Ishikawa (cell line): Measurements from ENCODE around the gene CHPT1.

ENCODE experiments used
- CEBPB ChIP-seq: IDR thresholded peaks from 2 replicates; pipeline ENCODE4 v1.6.1; 2012
- CREB1 ChIP-seq: IDR thresholded peaks from 2 replicates; pipeline ENCODE4 v1.6.1; 2012; ENCODE audit warnings: low read depth
- EGR1 ChIP-seq: IDR thresholded peaks from 2 replicates; pipeline ENCODE4 v1.6.1; 2012
- EP300 ChIP-seq: IDR thresholded peaks from 2 replicates; pipeline ENCODE4 v1.6.1; 2012; ENCODE audit warnings: borderline replicate concordance
- FOXM1 ChIP-seq: IDR thresholded peaks from 2 replicates; pipeline ENCODE4 v1.6.1; 2012; ENCODE audit warnings: low read depth, borderline replicate concordance
- NFIC ChIP-seq: IDR thresholded peaks from 2 replicates; pipeline ENCODE4 v1.6.1; 2012
- RAD21 ChIP-seq: IDR thresholded peaks from 2 replicates; pipeline ENCODE4 v1.6.1; 2012; ENCODE audit warnings: low read depth
- REST ChIP-seq: IDR thresholded peaks from 2 replicates; pipeline ENCODE4 v1.6.1; 2012; ENCODE audit warnings: low read depth, mild to moderate bottlenecking
- TAF1 ChIP-seq: IDR thresholded peaks from 2 replicates; pipeline ENCODE4 v1.6.1; 2012; ENCODE audit warnings: low read depth, mild to moderate bottlenecking
- TCF12 ChIP-seq: IDR thresholded peaks from 2 replicates; pipeline ENCODE4 v1.6.1; 2012; ENCODE audit warnings: low read depth
- TEAD4 ChIP-seq: IDR thresholded peaks from 2 replicates; pipeline ENCODE4 v1.6.1; 2012
- USF1 ChIP-seq: IDR thresholded peaks from 2 replicates; pipeline ENCODE4 v1.6.1; 2012
- YY1 ChIP-seq: IDR thresholded peaks from 2 replicates; pipeline ENCODE4 v1.6.1; 2012; ENCODE audit warnings: low read depth
- ZBTB7A ChIP-seq: IDR thresholded peaks from 2 replicates; pipeline ENCODE4 v1.6.1; 2012; ENCODE audit warnings: low read depth
- TF ChIP-seq, protein P1 (sequence below): IDR thresholded peaks from 2 replicates; pipeline ENCODE4 v1.6.1; 2012

Gene CHPT1

GRCh38 chr12:101710288-101710687 is 12.8 kb downstream of the CHPT1 start:
- TF ChIP-seq TCF12 (no peak), TAF1 (no peak), YY1 (no peak), CEBPB (no peak), CREB1 (no peak), RAD21 (no peak)

- no peak for TF ChIP-seq CREB1
- TF ChIP-seq REST: no peak
- TF ChIP-seq RAD21: no peak
- TF ChIP-seq TAF1: no peak
- no peak for TF ChIP-seq USF1
- TF ChIP-seq TEAD4: no peak
- TF ChIP-seq, protein P1, sequence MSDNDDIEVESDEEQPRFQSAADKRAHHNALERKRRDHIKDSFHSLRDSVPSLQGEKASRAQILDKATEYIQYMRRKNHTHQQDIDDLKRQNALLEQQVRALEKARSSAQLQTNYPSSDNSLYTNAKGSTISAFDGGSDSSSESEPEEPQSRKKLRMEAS: no peak
These were observed 15.7 kb downstream of the CHPT1 start for GRCh38 chr12:101713059-101713682.

- TF ChIP-seq REST: no peak
- TF ChIP-seq, protein P1: no peak
- TF ChIP-seq TCF12: no peak
- TF ChIP-seq CREB1: no peak
- no peak for TF ChIP-seq USF1
- no peak for TF ChIP-seq TAF1
- TF ChIP-seq EP300: no peak
- TF ChIP-seq YY1: no peak
- TF ChIP-seq NFIC: no peak
- no peak for TF ChIP-seq CEBPB
- no peak for TF ChIP-seq TEAD4
- no peak for TF ChIP-seq RAD21
- TF ChIP-seq EGR1: no peak
- no peak for TF ChIP-seq ZBTB7A
- TF ChIP-seq FOXM1: no peak
These were observed 16.5 kb downstream of the CHPT1 start for GRCh38 chr12:101713930-101714329.

- TF ChIP-seq CEBPB: no peak
- TF ChIP-seq ZBTB7A: no peak
- no peak for TF ChIP-seq REST
- no peak for TF ChIP-seq TAF1
- no peak for TF ChIP-seq EGR1
- TF ChIP-seq YY1: no peak
- TF ChIP-seq EP300: no peak
- TF ChIP-seq TEAD4: no peak
- TF ChIP-seq TCF12: no peak
These were observed 17.5 kb downstream of the CHPT1 start for GRCh38 chr12:101714877-101715444.

DNA sequence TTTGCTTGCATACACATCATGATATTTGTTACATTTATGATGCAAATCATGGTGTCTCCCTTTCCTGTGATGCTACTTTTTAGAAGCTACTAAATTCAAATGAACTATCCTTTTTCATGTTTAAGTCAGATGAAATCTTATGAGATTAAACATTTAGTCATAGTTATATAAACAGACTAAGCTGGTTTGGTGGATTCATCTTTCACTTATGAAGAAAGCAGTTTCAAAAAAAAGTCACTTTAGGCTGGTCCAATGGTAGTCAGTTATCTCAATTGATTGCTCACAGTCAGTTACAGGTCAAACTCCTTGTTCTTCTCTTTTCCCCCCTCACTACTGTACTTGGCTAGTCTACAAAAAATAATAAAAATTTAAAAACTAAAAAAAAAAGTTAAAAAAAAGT is 22.1 kb downstream of the CHPT1 start:
- TF ChIP-seq CREB1 (no peak), ZBTB7A (no peak), CEBPB (no peak), EP300 (no peak), RAD21 (no peak), EGR1 (no peak), FOXM1 (no peak), USF1 (no peak), TAF1 (no peak), YY1 (no peak), REST (no peak), TEAD4 (no peak), NFIC (no peak), TCF12 (no peak)
- TF ChIP-seq, protein P1: no peak
